HG03159 (cell line): ENCODE data around the gene UBE2QL1.
"Not testable (repeated sequence)": the region's sequence is repeated elsewhere in the genome, so short reads cannot be mapped to it uniquely, and the experiment has no call there.

Experiments used
- ATAC-seq: cut with Tn5 transposase; IDR thresholded peaks from one replicate; pipeline ENCODE4 v1.9.1; 2021; ENCODE audit warnings: mild to moderate bottlenecking, moderate library complexity; ENCODE audit not compliant: unreplicated experiment

Gene UBE2QL1

GRCh38 chr5:6495433-6496206 lies 47.0 kb downstream of the UBE2QL1 start:
- ATAC-seq = no peak

GRCh38 chr5:6496207-6496584 lies 47.5 kb downstream of the UBE2QL1 start:
- ATAC-seq = peak; percentile 95

- ATAC-seq = no peak
Measured at GRCh38 chr5:6496636-6497035, 48.0 kb downstream of the UBE2QL1 start.

GRCh38 chr5:6497262-6497661 lies 48.6 kb downstream of the UBE2QL1 start:
- no peak for ATAC-seq

GRCh38 chr5:6498968-6499367 lies 50.3 kb downstream of the UBE2QL1 start:
- ATAC-seq = no peak

GRCh38 chr5:6501701-6502100 lies 53.0 kb downstream of the UBE2QL1 start:
- no peak for ATAC-seq

GRCh38 chr5:6502421-6502820 lies 53.8 kb downstream of the UBE2QL1 start:
- ATAC-seq = no peak

- ATAC-seq = no peak
Measured at GRCh38 chr5:6503342-6503741, 54.7 kb downstream of the UBE2QL1 start.

GRCh38 chr5:6504677-6505415 lies 56.2 kb downstream of the UBE2QL1 start:
- ATAC-seq = no peak

- no peak for ATAC-seq
Measured at GRCh38 chr5:6505416-6505755, 56.7 kb downstream of the UBE2QL1 start.

GRCh38 chr5:6505783-6506557 lies 57.3 kb downstream of the UBE2QL1 start:
- ATAC-seq = no peak

- ATAC-seq = no peak
Measured at GRCh38 chr5:6506611-6507010, 58.0 kb downstream of the UBE2QL1 start.

GRCh38 chr5:6508931-6509330 lies 60.3 kb downstream of the UBE2QL1 start:
- no peak for ATAC-seq

- no peak for ATAC-seq
Measured at GRCh38 chr5:6510132-6510531, 61.5 kb downstream of the UBE2QL1 start.

- no peak for ATAC-seq
Measured at GRCh38 chr5:6510973-6511372, 62.3 kb downstream of the UBE2QL1 start.

GRCh38 chr5:6515812-6516211 lies 67.2 kb downstream of the UBE2QL1 start:
- ATAC-seq = not testable (repeated sequence)

GRCh38 chr5:6516823-6517222 lies 68.2 kb downstream of the UBE2QL1 start:
- no peak for ATAC-seq

- no peak for ATAC-seq
Measured at GRCh38 chr5:6517510-6517909, 68.9 kb downstream of the UBE2QL1 start.

- no peak for ATAC-seq
Measured at GRCh38 chr5:6518298-6519057, 69.8 kb downstream of the UBE2QL1 start.

- ATAC-seq = no peak
Measured at GRCh38 chr5:6520201-6520600, 71.5 kb downstream of the UBE2QL1 start.

- ATAC-seq = no peak
Measured at GRCh38 chr5:6522331-6522730, 73.7 kb downstream of the UBE2QL1 start.
